HG03432 (cell line): ENCODE results near the gene BUD31.
"Not testable (repeated sequence)": the region's sequence is repeated elsewhere in the genome, so short reads cannot be mapped to it uniquely, and the experiment has no call there.

Experiments
- ATAC-seq: cut with Tn5 transposase; IDR thresholded peaks from one replicate; pipeline ENCODE4 v1.9.1; 2021; ENCODE audit warnings: mild to moderate bottlenecking, moderate library complexity; ENCODE audit not compliant: unreplicated experiment

Gene BUD31

GRCh38 chr7:99380032-99380822 is 28.5 kb upstream of the BUD31 start:
- peak; percentile 44 for ATAC-seq

- peak; percentile 81 for ATAC-seq
Observed at GRCh38 chr7:99380823-99381663, 27.7 kb upstream of the BUD31 start.

- no peak for ATAC-seq
Observed at GRCh38 chr7:99381664-99382075, 27.1 kb upstream of the BUD31 start.

- ATAC-seq = no peak
Observed at GRCh38 chr7:99383203-99383602, 25.6 kb upstream of the BUD31 start.

GRCh38 chr7:99383791-99384370 is 24.9 kb upstream of the BUD31 start:
- no peak for ATAC-seq

- ATAC-seq = no peak
Observed at GRCh38 chr7:99384523-99384922, 24.2 kb upstream of the BUD31 start.

- ATAC-seq = no peak
Observed at GRCh38 chr7:99385564-99385963, 23.2 kb upstream of the BUD31 start.

- no peak for ATAC-seq
Observed at GRCh38 chr7:99386584-99387238, 22.1 kb upstream of the BUD31 start.

GRCh38 chr7:99387239-99387635 is 21.5 kb upstream of the BUD31 start:
- ATAC-seq = not testable (repeated sequence)

GRCh38 chr7:99387912-99388311 is 20.9 kb upstream of the BUD31 start:
- ATAC-seq = no peak

GRCh38 chr7:99389772-99390171 is 19.0 kb upstream of the BUD31 start:
- no peak for ATAC-seq

- no peak for ATAC-seq
Observed at GRCh38 chr7:99390941-99391602, 17.7 kb upstream of the BUD31 start.

GRCh38 chr7:99392046-99392445 is 16.7 kb upstream of the BUD31 start:
- ATAC-seq = no peak

GRCh38 chr7:99392659-99393354 is 16.0 kb upstream of the BUD31 start:
- peak; percentile 65 for ATAC-seq

- ATAC-seq = no peak
Observed at GRCh38 chr7:99393355-99394187, 15.2 kb upstream of the BUD31 start.

GRCh38 chr7:99394188-99394502 is 14.6 kb upstream of the BUD31 start:
- no peak for ATAC-seq

GRCh38 chr7:99395616-99396327 is 13.0 kb upstream of the BUD31 start:
- no peak for ATAC-seq

GRCh38 chr7:99396418-99397296 is 12.1 kb upstream of the BUD31 start:
- no peak for ATAC-seq
